IPS-11a (cell line): ENCODE results near the gene TENM3.

Experiments
- H3K4me3 ChIP-seq: one replicate; pipeline ENCODE4 v1.5.1; 2013; ENCODE audit warnings: low read depth, low read length, control low read depth

Gene TENM3

GRCh38 chr4:182711211-182711610 lies 468.0 kb downstream of the TENM3 start:
- no peak overlapping the region for H3K4me3 ChIP-seq

- no peak overlapping the region for H3K4me3 ChIP-seq
These were observed 472.3 kb downstream of the TENM3 start for GRCh38 chr4:182715548-182715947.

- no peak overlapping the region for H3K4me3 ChIP-seq
These were observed 473.0 kb downstream of the TENM3 start for GRCh38 chr4:182716192-182716591.

- H3K4me3 ChIP-seq = no peak overlapping the region
These were observed 474.8 kb downstream of the TENM3 start for GRCh38 chr4:182717788-182718583.

GRCh38 chr4:182724414-182724813 lies 481.2 kb downstream of the TENM3 start:
- H3K4me3 ChIP-seq = no peak overlapping the region

GRCh38 chr4:182729516-182729915 lies 486.3 kb downstream of the TENM3 start:
- no peak overlapping the region for H3K4me3 ChIP-seq

GRCh38 chr4:182730791-182731190 lies 487.6 kb downstream of the TENM3 start:
- H3K4me3 ChIP-seq = no peak overlapping the region

- H3K4me3 ChIP-seq = no peak overlapping the region
These were observed 493.0 kb downstream of the TENM3 start for GRCh38 chr4:182736207-182736606.

GRCh38 chr4:182738283-182739047 lies 495.3 kb downstream of the TENM3 start:
- no peak overlapping the region for H3K4me3 ChIP-seq

GRCh38 chr4:182740256-182740655 lies 497.1 kb downstream of the TENM3 start:
- H3K4me3 ChIP-seq = no peak overlapping the region

GRCh38 chr4:182741054-182741453 lies 497.9 kb downstream of the TENM3 start:
- H3K4me3 ChIP-seq = no peak overlapping the region

- H3K4me3 ChIP-seq = no peak overlapping the region
These were observed 498.7 kb downstream of the TENM3 start for GRCh38 chr4:182741914-182742313.

- no peak overlapping the region for H3K4me3 ChIP-seq
These were observed 500.6 kb downstream of the TENM3 start for GRCh38 chr4:182743815-182744214.

- H3K4me3 ChIP-seq = no peak overlapping the region
These were observed 502.0 kb downstream of the TENM3 start for GRCh38 chr4:182745237-182745636.

GRCh38 chr4:182746876-182747275 lies 503.7 kb downstream of the TENM3 start:
- H3K4me3 ChIP-seq = no peak overlapping the region

- no peak overlapping the region for H3K4me3 ChIP-seq
These were observed 505.1 kb downstream of the TENM3 start for GRCh38 chr4:182748283-182748682.

GRCh38 chr4:182748949-182749348 lies 505.7 kb downstream of the TENM3 start:
- H3K4me3 ChIP-seq = no peak overlapping the region

GRCh38 chr4:182749667-182750167 lies 506.5 kb downstream of the TENM3 start:
- no peak overlapping the region for H3K4me3 ChIP-seq

GRCh38 chr4:182752158-182752910 lies 509.1 kb downstream of the TENM3 start:
- H3K4me3 ChIP-seq = no peak overlapping the region

- H3K4me3 ChIP-seq = no peak overlapping the region
These were observed 511.7 kb downstream of the TENM3 start for GRCh38 chr4:182754895-182755294.

- H3K4me3 ChIP-seq = no peak overlapping the region
These were observed 513.0 kb downstream of the TENM3 start for GRCh38 chr4:182756161-182756690.
